ENCODE data around the gene SSBP4.

Gene SSBP4

GRCh38 chr19:18439910-18440237, 20.7 kb downstream of the SSBP4 start:
- no peak for DNase-seq (ENCODE audit: low read depth)
- no peak for TF ChIP-seq CTCF (IDR thresholded peaks at IDR 0.05; ENCODE audit: low read depth, low read length, missing control alignments)
- H3K4me3 ChIP-seq (ENCODE audit: low read depth, low read length) = no peak overlapping the region

- no peak for DNase-seq (ENCODE audit: low read depth)
- H3K4me3 ChIP-seq (ENCODE audit: low read depth, low read length) = no peak overlapping the region
- peak; percentile 49 for TF ChIP-seq CTCF (IDR thresholded peaks at IDR 0.05; ENCODE audit: low read depth, low read length, missing control alignments)
Measured at GRCh38 chr19:18440415-18440877, 21.2 kb downstream of the SSBP4 start.

GRCh38 chr19:18440936-18441803, 22.0 kb downstream of the SSBP4 start:
- no peak for DNase-seq (ENCODE audit: low read depth)
- no peak overlapping the region for H3K4me3 ChIP-seq (ENCODE audit: low read depth, low read length)
- TF ChIP-seq CTCF (IDR thresholded peaks at IDR 0.05; ENCODE audit: low read depth, low read length, missing control alignments) = no peak

- DNase-seq (ENCODE audit: low read depth) = no peak
- TF ChIP-seq CTCF (IDR thresholded peaks at IDR 0.05; ENCODE audit: low read depth, low read length, missing control alignments) = no peak
- H3K4me3 ChIP-seq (ENCODE audit: low read depth, low read length) = no peak overlapping the region
Measured at GRCh38 chr19:18441804-18442788, 22.9 kb downstream of the SSBP4 start.

- DNase-seq (ENCODE audit: low read depth) = no peak
- H3K4me3 ChIP-seq (ENCODE audit: low read depth, low read length) = no peak overlapping the region
- TF ChIP-seq CTCF (IDR thresholded peaks at IDR 0.05; ENCODE audit: low read depth, low read length, missing control alignments) = no peak
Measured at GRCh38 chr19:18442941-18443340, 23.7 kb downstream of the SSBP4 start.

GRCh38 chr19:18443406-18443805, 24.2 kb downstream of the SSBP4 start:
- H3K4me3 ChIP-seq (ENCODE audit: low read depth, low read length) = no peak overlapping the region
- TF ChIP-seq CTCF (IDR thresholded peaks at IDR 0.05; ENCODE audit: low read depth, low read length, missing control alignments) = no peak
- no peak for DNase-seq (ENCODE audit: low read depth)
